K562 (cell line): ENCODE measurements around the gene ARHGEF12. TPM values are rescaled to one million over a fixed set of nuclear protein-coding genes. Genes with fewer than 3 reads are reported as not detected.

Source experiments
- ATAC-seq: fragments of 200-7000 bp; cut with Tn5 transposase; 3 replicates; pipeline ENCODE4 v1.9.1; 2020; ENCODE audit warnings: moderate library complexity
- BruUV-seq: library from RNA; stranded (reverse); fragments of 400-500 nt; replicated peaks from 2 replicates; lab custom pipeline; 2021; lab: Mats Ljungman, UMichigan
- CTCF ChIA-PET: fragments of 300-600 bp; formaldehyde crosslinking; extraction: SDS; loops from one replicate; lab custom pipeline; 2021; ENCODE audit warnings: low intra/inter-chr PET ratio; lab: Yijun Ruan, JAX
- POLR2A ChIA-PET: fragments of 300-600, 350-650 bp; sonication (Branson Sonifier 250); formaldehyde crosslinking; extraction: SDS; loops from one replicate; lab custom pipeline; 2021; ENCODE audit warnings: antibody characterized with exemption, inconsistent platforms; lab: Yijun Ruan, JAX
- DNase-seq, 4 experiments: peaks; one replicate each; pipeline versions ENCODE4 v3.0.0 to v3.0.0-alpha.2; 2011 to 2018; ENCODE audit warnings: low spot score in 3 of 4, mixed read lengths in 3 of 4; ENCODE audit errors: extremely low read depth in 1 of 4
- FAIRE-seq: peaks from 2 replicates; lab custom pipeline; 2011; peaks lifted over from hg19 to GRCh38; lab: Jason Lieb, UNC
- H2AFZ ChIP-seq: 2 replicates; pipeline ENCODE4 v1.6.0; 2011; ENCODE audit warnings: low read depth, low read length, control low read depth, inconsistent platforms
- H3K27ac ChIP-seq: fragments of 200-600 bp; 3 replicates; pipeline ENCODE4 v1.8.0; 2011; ENCODE audit warnings: low read depth, mild to moderate bottlenecking, control low read depth, inconsistent platforms, low read length, moderate library complexity, mixed read lengths; ENCODE audit errors: extremely low read depth
- H3K27me3 ChIP-seq, 2 experiments: fragments of 300-600 bp in 1 of 2; 2 replicates in 1 of 2; 3 replicates in 1 of 2; pipeline versions ENCODE4 v1.6.0 to v1.8.0; 2011; ENCODE audit warnings: inconsistent platforms in 2 of 2, low read length in 2 of 2, mild to moderate bottlenecking in 1 of 2, mixed read lengths in 1 of 2, moderate library complexity in 1 of 2; ENCODE audit not compliant: control insufficient read depth in 2 of 2, insufficient read depth in 2 of 2
- H3K36me3 ChIP-seq: fragments of 300-600 bp; 3 replicates; pipeline ENCODE4 v1.8.0; 2011; ENCODE audit warnings: mild to moderate bottlenecking, low read length, inconsistent platforms; ENCODE audit not compliant: control insufficient read depth, insufficient read depth
- H3K4me1 ChIP-seq, 2 experiments: fragments of 200-600 bp in 1 of 2; replicated peaks in 1 of 2; 2 replicates in 1 of 2; 3 replicates in 1 of 2; pipeline versions ENCODE4 v1.5.1 to v1.8.0; 2011; ENCODE audit warnings: inconsistent platforms in 2 of 2, low read length in 2 of 2, mild to moderate bottlenecking in 1 of 2, mixed read lengths in 1 of 2, moderate library complexity in 1 of 2; ENCODE audit not compliant: control insufficient read depth in 2 of 2, insufficient read depth in 2 of 2
- H3K4me2 ChIP-seq: 2 replicates; pipeline ENCODE4 v1.6.1; 2011; ENCODE audit warnings: low read length, control low read depth, inconsistent platforms, mixed read lengths; ENCODE audit not compliant: insufficient read depth
- H3K4me3 ChIP-seq: fragments of 200-600 bp; sonication (generic), shearing (Covaris generic); 2 replicates; pipeline ENCODE4 v1.5.1; 2016; ENCODE audit warnings: control low read depth, inconsistent platforms
- H3K79me2 ChIP-seq: fragments of 200-600 bp; 3 replicates; pipeline ENCODE4 v1.8.0; 2011; ENCODE audit warnings: low read length, inconsistent platforms; ENCODE audit not compliant: control insufficient read depth, insufficient read depth
- H3K9ac ChIP-seq, 2 experiments: 2 replicates each; pipeline versions ENCODE4 v1.6.0 to v1.6.1; 2011; ENCODE audit warnings: low read depth in 2 of 2, low read length in 2 of 2, control low read depth in 1 of 2, inconsistent platforms in 1 of 2, mild to moderate bottlenecking in 1 of 2, mixed read lengths in 1 of 2; ENCODE audit not compliant: insufficient read depth in 1 of 2
- H3K9me1 ChIP-seq: one replicate; pipeline ENCODE4 v1.6.0; 2011; ENCODE audit warnings: inconsistent platforms, mild to moderate bottlenecking, low read length, moderate library complexity; ENCODE audit not compliant: control insufficient read depth, insufficient read depth
- H3K9me3 ChIP-seq: replicated peaks from 2 replicates; pipeline ENCODE4 v1.5.1; 2011; ENCODE audit warnings: low read depth, low read length, inconsistent platforms; ENCODE audit not compliant: control insufficient read depth, insufficient read depth
- H4K20me1 ChIP-seq: replicated peaks from 2 replicates; pipeline ENCODE4 v1.6.1; 2011; ENCODE audit warnings: low read length, inconsistent platforms, mixed read lengths; ENCODE audit not compliant: control insufficient read depth, insufficient read depth
- CXXC5 ChIP-seq: fragments of 250-450 bp; sonication (Bioruptor Pico); IDR thresholded peaks from 2 replicates; pipeline ENCODE4 v1.8.0; 2022; ENCODE audit warnings: inconsistent platforms, mild to moderate bottlenecking, moderate library complexity
- E4F1 ChIP-seq: fragments of 250-450 bp; sonication (Bioruptor Pico); IDR thresholded peaks from 2 replicates; pipeline ENCODE4 v1.5.0; 2021; ENCODE audit warnings: mild to moderate bottlenecking, borderline replicate concordance
- FIP1L1 ChIP-seq: fragments of 200-400 bp; formaldehyde crosslinking; IDR thresholded peaks from 2 replicates; pipeline ENCODE4 v1.6.1; 2018; ENCODE audit warnings: mild to moderate bottlenecking, low read depth, low read length; ENCODE audit not compliant: poor library complexity, severe bottlenecking
- KDM2B ChIP-seq: fragments of 250-450 bp; sonication (Bioruptor Pico); IDR thresholded peaks from 2 replicates; pipeline ENCODE4 v1.8.0; 2021; ENCODE audit warnings: mild to moderate bottlenecking, moderate library complexity
- MXI1 ChIP-seq: IDR thresholded peaks from 2 replicates; pipeline ENCODE4 v1.6.1; 2011; ENCODE audit warnings: low read depth, mild to moderate bottlenecking, improper control_type of control experiment, low read length
- PHF8 ChIP-seq: fragments of 200-600 bp; sonication (generic); IDR thresholded peaks from 2 replicates; pipeline ENCODE4 v1.6.1; 2012; ENCODE audit warnings: mixed run types, mild to moderate bottlenecking, inconsistent platforms, low read length, moderate library complexity, borderline replicate concordance
- PRMT5 ChIP-seq: sonication (generic); formaldehyde crosslinking; IDR thresholded peaks from 2 replicates; pipeline ENCODE4 v1.5.0; 2020; ENCODE audit warnings: missing genetic modification reagents
- RBM39 ChIP-seq: fragments of 200-400 bp; formaldehyde crosslinking; optimal IDR thresholded peaks from 2 replicates; pipeline ENCODE3; 2018; ENCODE audit warnings: low read depth, low read length
- ZNF57 ChIP-seq: fragments of 450-650 bp; formaldehyde crosslinking; IDR thresholded peaks from 2 replicates; pipeline ENCODE4 v1.4.0; 2020; ENCODE audit warnings: mild to moderate bottlenecking, moderate library complexity
- ZNF583 ChIP-seq: fragments of 250-450 bp; sonication (Bioruptor Pico); IDR thresholded peaks from 2 replicates; pipeline ENCODE4 v1.4.0; 2020
- WGBS: fragments of 100-300 bp; shearing (Covaris generic); methylation state at CpG from one replicate; pipeline ENCODE4 v1.1.6; 2016; ENCODE audit warnings: low coverage, mixed read lengths; ENCODE audit not compliant: insufficient coverage; ENCODE audit errors: missing lambda C conversion rate; 5-methylcytosine and 5-hydroxymethylcytosine counted together
- in situ Hi-C: fragments of 300-500 bp; cut with MboI; formaldehyde crosslinking; loops from 4 replicates; pipeline ENCODE4 v1.15.0; 2018; ENCODE audit warnings: inconsistent platforms, mixed read lengths
- intact Hi-C: fragments of 100-400 bp; cut with micrococcal nuclease; formaldehyde crosslinking; loops from 2 replicates; pipeline ENCODE4 v1.14.2; 2022
- polyA plus RNA-seq, 8 experiments: library from polyadenylated mRNA; depleted of rRNA in 4 of 8; stranded (reverse) in 5 of 8; unstranded in 3 of 8; fragments of >200 nt; fragmentation: Nextera tagmentation in 2 of 8; fragmentation: Illumina TruSeq in 1 of 8; extraction: Ambion mirVana in 2 of 8; extraction: Trizol in 1 of 8; gene quantifications; 2 replicates each; pipeline versions ENCODE4 v1.2.1 to v1.2.3, GENCODE V29; 2011 to 2014; ENCODE audit warnings: inconsistent platforms in 1 of 8, missing spikeins in 1 of 8
- total RNA-seq, 7 experiments: library from RNA; depleted of rRNA in 6 of 7; stranded (reverse); fragments of >200 nt in 6 of 7; fragmentation: Illumina TruSeq in 2 of 7; extraction: Trizol in 2 of 7; gene quantifications; 2 replicates each; pipeline versions ENCODE4 v1.2.1 to v1.2.3, GENCODE V29; 2011 to 2021; ENCODE audit warnings: low replicate concordance in 1 of 7

ARHGEF12 gene
- total and polyA plus RNA-seq, 9 of the 15 experiments (the other 6 are each of a cell fraction or from before 2014, with no cell fraction given) = 3.5 to 51.7 (median 29.5) TPM

GRCh38 chr11:120521176-120521575 lies 185.0 kb downstream of the ARHGEF12 start:
- DNase-seq (no peak), ATAC-seq (no peak), FAIRE-seq (no peak)
- BruUV-seq = no TSS peak
- intact Hi-C loops (no loop called here), in situ Hi-C loops (loop anchor here (5.0 to 10.0 kb wide), 2 partner anchors 166 to 1074 kb away; no protein-coding TSS in a partner anchor)
- Histone ChIP-seq H3K4me1 (peaks cover 0 to 6% of the 10 kb centered on the region in 2 experiments; a peak in 1 of 5 replicates), H3K4me3 (no peak overlapping the region), H3K9me1 (no peaks in the 10 kb centered on the region), H3K4me2 (no peak overlapping the region), H3K27ac (no peak overlapping the region), H4K20me1 (peaks cover 22% of the 10 kb centered on the region), H3K9me3 (no peaks in the 10 kb centered on the region), H2AFZ (no peak overlapping the region), H3K27me3 (peaks cover 53 to 93% of the 10 kb centered on the region in 2 experiments; a peak in 4 of 5 replicates), H3K79me2 (no peaks in the 10 kb centered on the region), H3K9ac (no peak overlapping the region), H3K36me3 (no peaks in the 10 kb centered on the region)
- WGBS = 2% methylated on average over 7 of the region's 7 CpGs
- ChIA-PET CTCF (no interaction called here), POLR2A (interaction anchor here (0.6 to 0.7 kb wide), 2 partner anchors 20 to 182 kb away, joined by 3 to 5 read pairs; no protein-coding TSS in a partner anchor)
- TF ChIP-seq MXI1 = no peak
- no peak for TF ChIP-seq ZNF57 (CRISPR knock-in tag)
- no peak for TF ChIP-seq CXXC5 (CRISPR knock-in tag)
- no peak for TF ChIP-seq FIP1L1

GRCh38 chr11:120522021-120522420 lies 185.8 kb downstream of the ARHGEF12 start:
- no peak for ATAC-seq
- Histone ChIP-seq H3K27me3 (peaks cover 48 to 93% of the 10 kb centered on the region in 2 experiments; a peak in 4 of 5 replicates), H4K20me1 (peaks cover 19% of the 10 kb centered on the region), H3K4me3 (no peak overlapping the region), H2AFZ (no peak overlapping the region), H3K9me1 (no peaks in the 10 kb centered on the region), H3K9ac (no peak overlapping the region), H3K27ac (no peak overlapping the region), H3K36me3 (no peaks in the 10 kb centered on the region), H3K9me3 (no peaks in the 10 kb centered on the region), H3K4me1 (no peaks in the 10 kb centered on the region), H3K4me2 (no peak overlapping the region), H3K79me2 (no peaks in the 10 kb centered on the region)
- no TSS peak for BruUV-seq
- in situ Hi-C loops = loop anchor here (5.0 to 10.0 kb wide), 2 partner anchors 165 to 1073 kb away; no protein-coding TSS in a partner anchor
- ChIA-PET CTCF (no interaction called here), POLR2A (interaction anchor here (0.6 kb wide), 1 partner anchor 175 kb away, joined by 3 read pairs; no protein-coding TSS in a partner anchor)
- DNase-seq = no peak
- intact Hi-C loops = no loop called here
- WGBS = 0% methylated on average over 11 of the region's 11 CpGs
- no peak for FAIRE-seq
- TF ChIP-seq PHF8 (no peak), PRMT5 (CRISPR knock-in tag) (no peak), ZNF583 (no peak), KDM2B (CRISPR knock-in tag) (no peak), E4F1 (CRISPR knock-in tag) (no peak), RBM39 (no peak)
